Subcutaneous abdominal adipose tissue (tissue), 5 donors: Measurements from ENCODE around the gene TUBB.
A peak's percentile ranks its signal among the peaks of the same experiment; 100 is the strongest.
"Not testable (repeated sequence)": the region's sequence is repeated elsewhere in the genome, so short reads cannot be mapped to it uniquely, and the experiment has no call there.

Experiments used
- H3K27ac ChIP-seq: one replicate; pipeline ENCODE4 v1.7.0; 2013; ENCODE audit warnings: low read depth, mild to moderate bottlenecking, inconsistent platforms, low read length, moderate library complexity
- H3K27me3 ChIP-seq, 5 donors: one replicate each; pipeline ENCODE4 v1.7.0; 2013; ENCODE audit warnings: low read length in 5 of 5, inconsistent platforms in 1 of 5; ENCODE audit not compliant: control insufficient read depth in 5 of 5, insufficient read depth in 4 of 5
- H3K36me3 ChIP-seq, 5 donors: one replicate each; pipeline ENCODE4 v1.7.0; 2013; ENCODE audit warnings: low read length in 5 of 5; ENCODE audit not compliant: control insufficient read depth in 5 of 5, insufficient read depth in 5 of 5
- H3K4me1 ChIP-seq, 5 donors: one replicate each; pipeline ENCODE4 v1.7.0; 2013; ENCODE audit warnings: low read length in 5 of 5, mild to moderate bottlenecking in 3 of 5, moderate library complexity in 1 of 5; ENCODE audit not compliant: control insufficient read depth in 5 of 5, insufficient read depth in 5 of 5
- H3K4me3 ChIP-seq, 5 donors: one replicate each; pipeline ENCODE4 v1.7.0; 2013; ENCODE audit warnings: low read length in 5 of 5, low read depth in 1 of 5
- H3K9ac ChIP-seq, 5 donors: one replicate each; pipeline ENCODE4 v1.7.0; 2013; ENCODE audit warnings: low read length in 5 of 5, mild to moderate bottlenecking in 4 of 5, moderate library complexity in 3 of 5
- H3K9me3 ChIP-seq, 5 donors: one replicate each; pipeline ENCODE4 v1.7.0; 2013; ENCODE audit warnings: low read length in 5 of 5; ENCODE audit not compliant: control insufficient read depth in 5 of 5
- donor health status: healthy.
- donor health status: healthy.
- donor health status: healthy.
- donor health status: healthy.
- donor health status: healthy.

TUBB gene

DNA sequence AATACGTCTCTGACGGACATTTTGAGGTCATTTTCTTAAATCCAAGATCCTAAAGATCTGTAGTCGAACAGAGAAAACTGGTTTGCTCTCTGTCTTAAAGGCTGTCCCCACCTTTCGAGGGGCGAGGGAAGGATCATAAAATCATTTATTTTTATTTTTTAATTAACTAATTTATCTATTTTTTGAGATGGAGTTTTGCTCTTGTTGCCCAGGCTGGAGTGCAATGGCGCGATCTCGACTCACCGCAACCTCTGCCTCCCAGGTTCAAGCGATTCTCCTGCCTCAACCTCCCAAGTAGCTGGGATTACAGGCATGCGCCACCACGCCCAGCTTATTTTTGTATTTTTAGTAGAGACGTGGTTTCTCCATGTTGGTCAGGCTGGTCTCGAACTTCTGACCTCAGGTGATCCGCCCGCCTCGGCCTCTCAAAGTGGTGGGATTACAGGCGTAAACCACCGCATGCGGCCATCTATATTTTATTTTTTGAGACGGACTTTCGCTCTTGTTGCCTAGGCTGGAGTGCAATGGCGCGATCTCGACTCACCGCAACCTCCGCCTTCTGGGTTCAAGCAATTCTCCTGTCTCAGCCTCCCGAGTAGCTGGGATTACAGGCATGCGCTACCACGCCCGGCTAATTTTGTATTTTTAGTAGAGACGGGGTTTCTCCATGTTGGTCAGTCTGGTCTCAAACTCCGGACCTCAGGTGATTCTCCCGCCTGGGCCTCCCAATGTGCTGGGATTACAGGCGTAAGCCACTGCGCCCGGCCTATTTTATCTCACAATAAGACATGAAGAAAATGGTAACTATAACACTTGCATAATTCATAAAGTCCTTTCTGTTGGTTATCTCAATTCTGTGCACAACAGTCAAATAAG, 2.1 kb upstream of the TUBB start:
- H3K27ac ChIP-seq = peak overlapping the region; percentile 96
- peak overlapping the region; percentile 59 to 86 (median 85) for H3K4me3 ChIP-seq
- H3K9me3 ChIP-seq, H3K27me3 ChIP-seq: not testable (repeated sequence)
- peaks cover 5 to 42% (median 38%) of the 10 kb centered on the region in 5 donors for H3K4me1 ChIP-seq
- H3K36me3 ChIP-seq = peaks cover 13 to 24% (median 22%) of the 10 kb centered on the region in 5 donors
- H3K9ac ChIP-seq = peak overlapping the region in 1 of 5 donors; percentile 62

DNA sequence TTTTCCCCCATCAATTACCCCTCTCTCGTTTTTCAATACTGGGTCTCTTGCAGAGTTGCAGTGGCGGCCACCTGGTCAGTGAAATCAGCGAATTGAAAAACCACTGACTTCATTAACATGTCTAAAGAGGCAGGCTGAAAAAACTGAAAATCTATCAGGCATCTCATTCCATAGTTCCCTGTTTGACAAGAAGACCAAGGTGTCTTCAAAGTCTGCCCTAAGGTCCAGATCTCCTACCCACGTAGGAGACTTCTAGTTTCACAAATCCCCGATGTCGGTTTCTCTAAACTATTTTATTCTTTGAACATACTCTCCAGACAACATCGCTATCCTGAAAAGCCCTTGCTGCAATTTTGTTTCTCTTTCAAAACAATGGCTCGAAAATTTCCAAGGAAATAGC, 796 bp upstream of the TUBB start:
- H3K36me3 ChIP-seq = peaks cover 7 to 24% (median 23%) of the 10 kb centered on the region in 5 donors
- H3K9me3 ChIP-seq = no peaks in the 10 kb centered on the region
- peak overlapping the region; percentile 96 for H3K27ac ChIP-seq
- no peaks in the 10 kb centered on the region for H3K27me3 ChIP-seq
- peaks cover 8 to 50% (median 38%) of the 10 kb centered on the region in 5 donors for H3K4me1 ChIP-seq
- peak overlapping the region; percentile 82 to 90 (median 88) for H3K4me3 ChIP-seq
- peak overlapping the region in 4 of 5 donors; percentile 41 to 84 (median 62) for H3K9ac ChIP-seq

DNA sequence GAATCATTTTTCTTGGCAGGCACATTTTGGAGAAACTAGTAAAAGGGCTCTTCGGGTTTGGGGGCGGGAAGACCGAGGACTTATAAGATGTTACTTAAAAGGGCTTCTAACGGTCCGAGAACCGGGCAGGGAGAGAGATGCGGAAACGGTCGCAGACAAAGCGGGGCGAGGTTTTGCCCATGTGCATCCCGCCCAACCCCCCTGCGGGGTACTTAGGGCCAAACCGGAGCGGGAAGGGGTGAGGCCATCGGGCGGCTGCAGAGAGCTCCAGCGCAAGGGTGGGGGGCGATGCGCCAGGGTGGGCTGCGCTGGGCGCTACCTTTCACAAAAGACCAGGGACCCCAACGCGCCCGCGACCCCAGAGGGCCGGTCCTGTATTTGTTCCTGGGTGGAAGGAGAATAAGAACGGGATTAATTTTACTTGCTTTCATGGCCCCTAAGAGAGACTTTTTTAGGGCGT, 616 bp downstream of the TUBB start:
- no peaks in the 10 kb centered on the region for H3K27me3 ChIP-seq
- peak overlapping the region; percentile 96 for H3K27ac ChIP-seq
- H3K9me3 ChIP-seq = no peaks in the 10 kb centered on the region
- H3K36me3 ChIP-seq = peaks cover 7 to 33% (median 31%) of the 10 kb centered on the region in 5 donors
- peaks cover 8 to 55% (median 38%) of the 10 kb centered on the region in 5 donors for H3K4me1 ChIP-seq
- H3K4me3 ChIP-seq = peak overlapping the region; percentile 86 to 94 (median 89)
- H3K9ac ChIP-seq = peak overlapping the region; percentile 11 to 89 (median 81)

DNA sequence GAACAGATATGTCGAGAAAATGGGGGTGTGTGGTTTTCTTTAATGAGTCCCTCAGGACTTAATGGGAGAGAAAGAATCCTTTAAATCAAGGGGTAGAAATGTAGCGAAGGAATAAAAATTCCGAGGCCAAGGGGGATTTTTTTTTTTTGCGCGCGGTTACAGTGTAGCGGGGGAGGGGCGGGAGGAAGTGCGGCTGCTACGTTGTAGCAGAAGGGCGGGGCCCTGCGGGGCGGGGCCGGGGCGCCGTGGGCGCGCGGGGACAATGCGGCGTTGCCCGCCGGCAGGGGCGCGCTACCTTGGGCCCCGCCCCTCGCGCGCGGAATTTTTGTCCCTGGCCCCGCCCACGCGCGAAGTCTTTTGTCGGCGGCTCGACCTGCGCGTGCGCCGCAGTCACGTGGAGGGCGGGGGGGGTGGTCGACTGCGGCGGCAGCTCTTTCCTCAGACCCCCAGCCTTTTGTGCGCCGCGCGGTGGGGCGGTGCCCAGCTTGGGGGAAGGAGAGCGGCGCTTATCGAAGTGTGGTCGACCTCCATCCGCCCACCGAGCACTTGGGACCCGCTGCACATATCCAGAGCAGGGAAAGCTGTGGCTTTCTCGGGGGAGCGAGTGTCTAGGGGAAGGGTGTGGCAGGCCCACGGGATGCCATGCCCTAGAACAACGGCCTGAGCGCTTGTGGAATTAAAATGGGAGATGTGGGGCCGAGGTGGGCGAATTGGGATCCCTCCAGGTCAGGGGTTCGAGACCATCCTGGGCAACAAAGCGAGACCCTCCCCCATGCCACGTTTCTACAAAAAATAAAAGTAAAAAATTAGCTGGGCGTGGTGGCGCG, 1.3 kb downstream of the TUBB start:
- Histone ChIP-seq H3K9me3 (no peaks in the 10 kb centered on the region), H3K4me1 (peaks cover 8 to 54% (median 38%) of the 10 kb centered on the region in 5 donors), H3K4me3 (peak overlapping the region; percentile 80 to 90 (median 88)), H3K27me3 (no peaks in the 10 kb centered on the region), H3K9ac (peak overlapping the region in 4 of 5 donors; percentile 80 to 93 (median 85)), H3K27ac (peak overlapping the region; percentile 96), H3K36me3 (peaks cover 7 to 37% (median 34%) of the 10 kb centered on the region in 5 donors)

DNA sequence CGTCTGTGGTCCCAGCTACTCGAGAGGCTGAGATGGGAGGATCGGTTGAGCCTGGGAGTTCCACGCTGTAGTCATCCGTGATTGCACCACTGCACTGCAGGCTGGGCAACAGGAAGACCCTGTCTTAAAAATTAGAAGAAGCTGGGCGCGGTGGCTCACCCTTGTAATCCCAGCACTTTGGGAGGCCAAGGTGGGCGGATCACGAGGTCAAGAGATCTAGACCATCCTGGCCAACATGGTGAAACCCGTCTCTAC, 1.8 kb downstream of the TUBB start:
- Histone ChIP-seq H3K9ac (peak overlapping the region in 3 of 5 donors; percentile 74 to 93 (median 81)), H3K27ac (peak overlapping the region; percentile 96), H3K4me3 (peak overlapping the region; percentile 72 to 86 (median 78)), H3K4me1 (peaks cover 8 to 48% (median 33%) of the 10 kb centered on the region in 5 donors), H3K36me3 (peaks cover 9 to 42% (median 36%) of the 10 kb centered on the region in 5 donors)
- not testable (repeated sequence) for H3K9me3 ChIP-seq, H3K27me3 ChIP-seq

DNA sequence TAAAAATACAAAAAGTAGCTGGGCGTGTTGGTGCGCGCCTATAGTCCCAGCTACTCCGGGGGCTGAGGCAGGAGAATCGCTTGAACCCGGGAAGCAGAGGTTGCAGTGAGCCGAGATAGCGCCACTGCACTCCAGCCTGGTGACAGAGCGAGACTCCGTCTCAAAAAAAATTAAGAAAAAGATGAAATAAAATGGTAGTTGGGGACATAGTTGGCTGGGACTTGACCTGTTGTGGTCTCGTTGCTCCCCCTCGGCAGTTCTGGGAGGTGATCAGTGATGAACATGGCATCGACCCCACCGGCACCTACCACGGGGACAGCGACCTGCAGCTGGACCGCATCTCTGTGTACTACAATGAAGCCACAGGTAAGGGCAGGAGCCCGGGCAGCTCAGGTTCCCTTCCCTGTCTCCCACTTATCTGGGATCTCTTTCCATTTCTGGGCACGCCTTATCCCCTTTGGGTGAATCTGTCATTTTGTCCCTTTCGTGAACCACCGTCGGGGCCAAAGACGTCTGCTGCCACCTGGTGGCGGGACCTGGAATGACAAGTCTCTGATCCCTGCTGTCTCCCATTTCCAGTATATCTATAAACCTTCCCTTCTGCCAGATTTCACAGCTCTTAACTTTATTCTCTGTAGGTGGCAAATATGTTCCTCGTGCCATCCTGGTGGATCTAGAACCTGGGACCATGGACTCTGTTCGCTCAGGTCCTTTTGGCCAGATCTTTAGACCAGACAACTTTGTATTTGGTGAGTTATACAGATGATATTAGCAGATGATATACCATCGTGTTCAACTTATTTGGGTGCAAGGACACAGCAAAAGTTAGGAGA, 2.3 kb downstream of the TUBB start:
- Histone ChIP-seq H3K36me3 (peaks cover 10 to 47% (median 42%) of the 10 kb centered on the region in 5 donors), H3K4me1 (peaks cover 7 to 47% (median 37%) of the 10 kb centered on the region in 5 donors), H3K9me3 (no peaks in the 10 kb centered on the region), H3K9ac (peak overlapping the region in 3 of 5 donors; percentile 63 to 81 (median 74)), H3K27ac (peak overlapping the region; percentile 96), H3K4me3 (peak overlapping the region; percentile 72 to 86 (median 78)), H3K27me3 (no peaks in the 10 kb centered on the region)

DNA sequence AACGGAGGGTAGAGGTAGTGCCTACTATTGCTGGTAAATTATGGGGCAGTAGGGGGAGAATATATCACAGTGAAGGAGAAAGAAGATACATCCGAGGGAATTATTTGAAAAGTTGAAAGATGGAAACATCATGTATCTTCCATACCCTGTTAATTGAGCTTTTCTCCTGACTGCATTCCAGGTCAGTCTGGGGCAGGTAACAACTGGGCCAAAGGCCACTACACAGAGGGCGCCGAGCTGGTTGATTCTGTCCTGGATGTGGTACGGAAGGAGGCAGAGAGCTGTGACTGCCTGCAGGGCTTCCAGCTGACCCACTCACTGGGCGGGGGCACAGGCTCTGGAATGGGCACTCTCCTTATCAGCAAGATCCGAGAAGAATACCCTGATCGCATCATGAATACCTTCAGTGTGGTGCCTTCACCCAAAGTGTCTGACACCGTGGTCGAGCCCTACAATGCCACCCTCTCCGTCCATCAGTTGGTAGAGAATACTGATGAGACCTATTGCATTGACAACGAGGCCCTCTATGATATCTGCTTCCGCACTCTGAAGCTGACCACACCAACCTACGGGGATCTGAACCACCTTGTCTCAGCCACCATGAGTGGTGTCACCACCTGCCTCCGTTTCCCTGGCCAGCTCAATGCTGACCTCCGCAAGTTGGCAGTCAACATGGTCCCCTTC, 3.1 kb downstream of the TUBB start:
- H3K27me3 ChIP-seq, H3K9ac ChIP-seq, H3K4me3 ChIP-seq, H3K9me3 ChIP-seq: not testable (repeated sequence)
- Histone ChIP-seq H3K36me3 (peaks cover 10 to 55% (median 50%) of the 10 kb centered on the region in 5 donors), H3K27ac (peak overlapping the region; percentile 96), H3K4me1 (peaks cover 5 to 41% (median 34%) of the 10 kb centered on the region in 5 donors)

DNA sequence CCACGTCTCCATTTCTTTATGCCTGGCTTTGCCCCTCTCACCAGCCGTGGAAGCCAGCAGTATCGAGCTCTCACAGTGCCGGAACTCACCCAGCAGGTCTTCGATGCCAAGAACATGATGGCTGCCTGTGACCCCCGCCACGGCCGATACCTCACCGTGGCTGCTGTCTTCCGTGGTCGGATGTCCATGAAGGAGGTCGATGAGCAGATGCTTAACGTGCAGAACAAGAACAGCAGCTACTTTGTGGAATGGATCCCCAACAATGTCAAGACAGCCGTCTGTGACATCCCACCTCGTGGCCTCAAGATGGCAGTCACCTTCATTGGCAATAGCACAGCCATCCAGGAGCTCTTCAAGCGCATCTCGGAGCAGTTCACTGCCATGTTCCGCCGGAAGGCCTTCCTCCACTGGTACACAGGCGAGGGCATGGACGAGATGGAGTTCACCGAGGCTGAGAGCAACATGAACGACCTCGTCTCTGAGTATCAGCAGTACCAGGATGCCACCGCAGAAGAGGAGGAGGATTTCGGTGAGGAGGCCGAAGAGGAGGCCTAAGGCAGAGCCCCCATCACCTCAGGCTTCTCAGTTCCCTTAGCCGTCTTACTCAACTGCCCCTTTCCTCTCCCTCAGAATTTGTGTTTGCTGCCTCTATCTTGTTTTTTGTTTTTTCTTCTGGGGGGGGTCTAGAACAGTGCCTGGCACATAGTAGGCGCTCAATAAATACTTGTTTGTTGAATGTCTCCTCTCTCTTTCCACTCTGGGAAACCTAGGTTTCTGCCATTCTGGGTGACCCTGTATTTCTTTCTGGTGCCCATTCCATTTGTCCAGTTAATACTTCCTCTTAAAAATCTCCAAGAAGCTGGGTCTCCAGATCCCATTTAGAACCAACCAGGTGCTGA, 3.9 kb downstream of the TUBB start:
- Histone ChIP-seq H3K27ac (peak overlapping the region; percentile 41), H3K4me1 (peaks cover 5 to 40% (median 31%) of the 10 kb centered on the region in 5 donors), H3K36me3 (peaks cover 10 to 57% (median 53%) of the 10 kb centered on the region in 5 donors)
- H3K9me3 ChIP-seq, H3K4me3 ChIP-seq, H3K9ac ChIP-seq, H3K27me3 ChIP-seq: not testable (repeated sequence)
